Breast epithelium (tissue), 3 donors: ENCODE results near the gene DST.

ENCODE experiments used
- CTCF ChIP-seq, 3 donors: fragments of 450-650 bp; IDR thresholded peaks; one replicate each; pipeline ENCODE4 v1.5.1; 2016 to 2017; ENCODE audit warnings: antibody characterized with exemption in 3 of 3, mild to moderate bottlenecking in 3 of 3, moderate library complexity in 3 of 3
- POLR2A ChIP-seq: fragments of 450-650 bp; IDR thresholded peaks from one replicate; pipeline ENCODE4 v1.6.1; 2016; ENCODE audit warnings: antibody characterized with exemption, mild to moderate bottlenecking, moderate library complexity

- no peak for TF ChIP-seq CTCF (IDR thresholded peaks at IDR 0.05)
- no peak for TF ChIP-seq POLR2A
Measured at GRCh38 chr6:56539527-56540105, 103.1 kb downstream of the DST start.
